ENCODE measurements around the gene SHE.

GRCh38 chr1:154429841-154430611, 72.2 kb downstream of the SHE start:
- TF ChIP-seq CTCF (IDR thresholded peaks at IDR 0.05; ENCODE audit: low read length) (no peak), EZH2phosphoT487 (IDR thresholded peaks at IDR 0.05; ENCODE audit: low read length) (no peak), EZH2 (optimal IDR thresholded peaks at IDR 0.05; ENCODE audit: low read depth, low read length) (no peak)
